Measurements from ENCODE around the gene NUAK1.

- no peak for TF ChIP-seq CTCF (conservative IDR thresholded peaks at IDR 0.05 in 1 of 2, IDR thresholded peaks at IDR 0.05 in 1 of 2; ENCODE audit: low read depth in 1 of 2, low read length in 2 of 2)
- no peak for TF ChIP-seq EZH2 (IDR thresholded peaks at IDR 0.05; ENCODE audit: low read length, missing control alignments)
Observed at GRCh38 chr12:106135075-106135474, 3.7 kb downstream of the NUAK1 start.
